Activated CD8-positive, alpha-beta T cell treated with anti-CD3 and anti-CD28 coated beads for 36 hours (primary cell): ENCODE data around the gene KRTAP10-11. TPM values are rescaled to one million over a fixed set of nuclear protein-coding genes. Genes with fewer than 3 reads are reported as not detected.
"Not testable (repeated sequence)": the region's sequence is repeated elsewhere in the genome, so short reads cannot be mapped to it uniquely, and the experiment has no call there.

ENCODE experiments used
- ATAC-seq: fragments of 200-7000 bp; cut with Tn5 transposase; one replicate; pipeline ENCODE4 v1.10.0; 2021; ENCODE audit warnings: mild to moderate bottlenecking, moderate library complexity
- CTCF ChIA-PET: fragments of 350-600 bp; sonication (Branson Sonifier 250); formaldehyde crosslinking; loops from one replicate; lab custom pipeline; 2021; ENCODE audit warnings: antibody characterized with exemption; lab: Charles Lee
- POLR2A ChIA-PET: fragments of 350-600 bp; sonication (Branson Sonifier 250); formaldehyde crosslinking; loops from one replicate; lab custom pipeline; 2021; ENCODE audit warnings: antibody characterized with exemption; lab: Charles Lee
- DNase-seq: peaks from one replicate; pipeline ENCODE4 v3.0.0-alpha.2; 2020
- H3K27ac Mint-ChIP-seq: one replicate; pipeline ENCODE4 v1.8.0; 2021; ENCODE audit warnings: mild to moderate bottlenecking, mixed read lengths
- H3K27me3 Mint-ChIP-seq: one replicate; pipeline ENCODE4 v1.8.0; 2021; ENCODE audit warnings: mixed read lengths
- H3K36me3 Mint-ChIP-seq: one replicate; pipeline ENCODE4 v1.8.0; 2021; ENCODE audit warnings: low read depth, mixed read lengths
- H3K4me1 Mint-ChIP-seq: one replicate; pipeline ENCODE4 v1.8.0; 2021; ENCODE audit warnings: low read depth, mixed read lengths
- H3K4me3 Mint-ChIP-seq: one replicate; pipeline ENCODE4 v1.8.0; 2021; ENCODE audit warnings: mild to moderate bottlenecking, moderate library complexity, mixed read lengths
- H3K9me3 Mint-ChIP-seq: one replicate; pipeline ENCODE4 v1.8.0; 2021; ENCODE audit warnings: mixed read lengths
- intact Hi-C: fragments of 100-400 bp; cut with micrococcal nuclease; formaldehyde crosslinking; loops from one replicate; pipeline ENCODE4 v1.10.0; 2022
- total RNA-seq, 2 experiments: library from RNA; stranded (reverse); gene quantifications; one replicate each; pipeline ENCODE4 v1.2.3, GENCODE V29; 2021
- TF ChIP-seq, protein P1 (sequence below): fragments of 200-600 bp; IDR thresholded peaks from one replicate; pipeline ENCODE4 v1.8.0; 2022; ENCODE audit warnings: antibody characterized with exemption, mild to moderate bottlenecking

KRTAP10-11 gene
- total RNA-seq, 2 experiments from 2014 or later, result not detected

- Mint-ChIP-seq H3K36me3 (peaks cover 33% of the 10 kb centered on the region), H3K4me3 (no peak overlapping the region), H3K4me1 (peaks cover 25% of the 10 kb centered on the region), H3K27me3 (no peaks in the 10 kb centered on the region), H3K9me3 (peaks cover 54% of the 10 kb centered on the region), H3K27ac (no peak overlapping the region)
- ChIA-PET POLR2A (no interaction called here), CTCF (no interaction called here)
- intact Hi-C loops, result no loop called here
- DNase-seq (no peak), ATAC-seq (no peak)
- TF ChIP-seq, protein P1, sequence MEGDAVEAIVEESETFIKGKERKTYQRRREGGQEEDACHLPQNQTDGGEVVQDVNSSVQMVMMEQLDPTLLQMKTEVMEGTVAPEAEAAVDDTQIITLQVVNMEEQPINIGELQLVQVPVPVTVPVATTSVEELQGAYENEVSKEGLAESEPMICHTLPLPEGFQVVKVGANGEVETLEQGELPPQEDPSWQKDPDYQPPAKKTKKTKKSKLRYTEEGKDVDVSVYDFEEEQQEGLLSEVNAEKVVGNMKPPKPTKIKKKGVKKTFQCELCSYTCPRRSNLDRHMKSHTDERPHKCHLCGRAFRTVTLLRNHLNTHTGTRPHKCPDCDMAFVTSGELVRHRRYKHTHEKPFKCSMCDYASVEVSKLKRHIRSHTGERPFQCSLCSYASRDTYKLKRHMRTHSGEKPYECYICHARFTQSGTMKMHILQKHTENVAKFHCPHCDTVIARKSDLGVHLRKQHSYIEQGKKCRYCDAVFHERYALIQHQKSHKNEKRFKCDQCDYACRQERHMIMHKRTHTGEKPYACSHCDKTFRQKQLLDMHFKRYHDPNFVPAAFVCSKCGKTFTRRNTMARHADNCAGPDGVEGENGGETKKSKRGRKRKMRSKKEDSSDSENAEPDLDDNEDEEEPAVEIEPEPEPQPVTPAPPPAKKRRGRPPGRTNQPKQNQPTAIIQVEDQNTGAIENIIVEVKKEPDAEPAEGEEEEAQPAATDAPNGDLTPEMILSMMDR, result no peak
Observed at GRCh38 chr21:44623575-44623974, 22.6 kb upstream of the KRTAP10-11 start.

GRCh38 chr21:44625756-44626155 is 20.5 kb upstream of the KRTAP10-11 start:
- Mint-ChIP-seq H3K36me3 (peaks cover 23% of the 10 kb centered on the region), H3K4me1 (peaks cover 29% of the 10 kb centered on the region), H3K27ac (no peak overlapping the region), H3K4me3 (no peak overlapping the region), H3K27me3 (no peaks in the 10 kb centered on the region), H3K9me3 (peaks cover 45% of the 10 kb centered on the region)
- ATAC-seq, result no peak
- TF ChIP-seq, protein P1, result no peak
- intact Hi-C loops, result no loop called here
- CTCF ChIA-PET, result interaction anchor here (0.7 to 1.9 kb wide), 3 partner anchors 14 to 168 kb away, joined by 3 to 8 read pairs (median 3); partner anchors contain the start of gene KRTAP10-8
- DNase-seq, result no peak
- POLR2A ChIA-PET, result no interaction called here

DNA sequence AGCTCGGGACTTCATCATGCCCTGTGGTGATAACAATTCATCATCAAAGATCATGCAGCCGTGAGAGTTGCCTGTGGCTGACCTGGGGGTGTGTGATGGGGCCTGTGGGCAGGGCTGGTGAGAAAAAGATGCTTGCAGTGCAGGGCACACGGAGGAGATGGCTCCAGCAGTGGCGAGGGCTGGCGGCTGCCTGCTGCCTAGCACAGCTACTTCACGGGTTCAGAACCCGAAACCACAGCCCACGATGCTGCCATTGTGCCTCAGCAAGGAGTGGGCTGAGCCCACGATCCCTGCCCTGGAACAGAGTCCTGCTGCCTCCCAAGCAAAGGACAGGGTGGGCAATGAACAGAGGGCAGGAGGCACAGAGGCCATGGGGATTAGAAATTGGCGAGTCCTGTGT is 20.0 kb upstream of the KRTAP10-11 start:
- DNase-seq (peak; percentile 22), ATAC-seq (peak; percentile 34)
- Mint-ChIP-seq H3K27ac (no peak overlapping the region), H3K9me3 (peaks cover 48% of the 10 kb centered on the region), H3K36me3 (peaks cover 27% of the 10 kb centered on the region), H3K4me3 (no peak overlapping the region), H3K4me1 (peaks cover 30% of the 10 kb centered on the region), H3K27me3 (no peaks in the 10 kb centered on the region)
- intact Hi-C loops, result no loop called here
- TF ChIP-seq, protein P1, result no peak
- ChIA-PET POLR2A (no interaction called here), CTCF (interaction anchor here (0.7 to 1.3 kb wide), 2 partner anchors 14 to 167 kb away, joined by 3 read pairs; partner anchors contain the start of gene KRTAP10-8)

GRCh38 chr21:44626673-44627143 is 19.5 kb upstream of the KRTAP10-11 start, which contains the start of gene KRTAP10-9:
TSS of gene KRTAP10-9 (plus strand) at chr21:44627093. CDS start at chr21:44627172, 79 bp downstream.
- Mint-ChIP-seq H3K9me3 (peaks cover 51% of the 10 kb centered on the region), H3K4me3 (no peak within 1 kb of the TSS), H3K36me3 (peaks cover 29% of the 10 kb centered on the region), H3K27me3 (no peaks in the 10 kb centered on the region), H3K27ac (no peak within 1 kb of the TSS), H3K4me1 (peaks cover 30% of the 10 kb centered on the region)
- CTCF ChIA-PET, result interaction anchor here (0.7 kb wide), 1 partner anchor 167 kb away, joined by 3 read pairs; no protein-coding TSS in a partner anchor
- ATAC-seq, result no peak
- TF ChIP-seq, protein P1, result no peak
- POLR2A ChIA-PET, result no interaction called here
- intact Hi-C loops, result no loop called here
- no peak for DNase-seq

- peaks cover 33% of the 10 kb centered on the region for H3K36me3 Mint-ChIP-seq
- CTCF ChIA-PET, H3K27ac Mint-ChIP-seq, intact Hi-C loops, DNase-seq, H3K27me3 Mint-ChIP-seq, H3K4me3 Mint-ChIP-seq, ATAC-seq, POLR2A ChIA-PET: not testable (repeated sequence)
- peaks cover 30% of the 10 kb centered on the region for H3K4me1 Mint-ChIP-seq
- peaks cover 51% of the 10 kb centered on the region for H3K9me3 Mint-ChIP-seq
Observed at GRCh38 chr21:44627181-44627822, 18.9 kb upstream of the KRTAP10-11 start.

GRCh38 chr21:44627831-44628233 is 18.4 kb upstream of the KRTAP10-11 start:
- H3K4me3 Mint-ChIP-seq, result not testable (repeated sequence)

More at GRCh38 chr21:44627831-44628233, 18.4 kb upstream of the KRTAP10-11 start:
- H3K27me3 Mint-ChIP-seq, DNase-seq, POLR2A ChIA-PET, H3K27ac Mint-ChIP-seq, intact Hi-C loops, ATAC-seq, CTCF ChIA-PET: not testable (repeated sequence)
- Mint-ChIP-seq H3K9me3 (peaks cover 47% of the 10 kb centered on the region), H3K36me3 (peaks cover 29% of the 10 kb centered on the region), H3K4me1 (peaks cover 30% of the 10 kb centered on the region)
